Hippocampal formation (tissue), 2 donors: Measurements from ENCODE around the gene OBSCN.

Experiments
- DNase-seq, 2 donors: peaks; one replicate each; lab custom pipeline; 2025; lab: John Stamatoyannopoulos, UW

Gene OBSCN

DNA sequence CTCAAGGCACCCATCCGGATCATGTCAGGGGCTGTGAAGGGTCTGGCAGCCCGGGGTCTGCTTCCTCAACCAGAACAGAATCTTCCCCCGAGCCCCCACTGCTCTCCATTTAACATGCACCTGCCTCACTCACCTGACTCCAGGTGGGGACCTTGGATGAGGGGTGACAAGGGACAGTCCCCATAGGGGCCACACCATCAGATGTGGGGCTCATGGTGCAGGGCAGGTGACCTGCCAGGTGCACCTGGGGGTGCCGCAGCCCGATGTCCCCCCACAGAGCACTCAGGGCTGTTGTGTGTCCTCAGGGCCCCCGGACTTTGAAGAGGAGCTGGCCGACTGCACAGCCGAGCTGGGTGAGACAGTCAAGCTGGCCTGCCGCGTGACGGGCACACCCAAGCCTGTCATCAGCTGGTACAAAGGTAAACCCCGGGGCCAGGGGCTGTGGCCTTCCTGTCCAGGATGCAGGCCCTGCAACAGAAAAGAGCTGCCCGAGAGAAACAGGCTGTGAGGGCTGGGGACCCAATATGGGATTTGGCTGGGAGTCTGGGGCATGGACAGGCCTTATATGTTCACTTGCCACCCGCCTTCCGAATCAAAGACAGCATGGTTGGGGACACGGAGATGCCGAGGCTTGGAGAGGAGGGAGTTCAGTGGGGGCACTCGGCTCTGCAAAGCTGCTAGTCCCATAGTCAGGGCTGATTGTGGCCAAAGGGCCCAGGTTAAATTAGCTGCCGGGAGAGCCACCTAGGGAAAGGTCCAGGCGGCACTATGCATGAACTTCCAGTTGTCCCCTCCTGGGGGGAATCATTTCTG lies 134.2 kb downstream of the OBSCN start:
- DNase-seq: no peak

DNA sequence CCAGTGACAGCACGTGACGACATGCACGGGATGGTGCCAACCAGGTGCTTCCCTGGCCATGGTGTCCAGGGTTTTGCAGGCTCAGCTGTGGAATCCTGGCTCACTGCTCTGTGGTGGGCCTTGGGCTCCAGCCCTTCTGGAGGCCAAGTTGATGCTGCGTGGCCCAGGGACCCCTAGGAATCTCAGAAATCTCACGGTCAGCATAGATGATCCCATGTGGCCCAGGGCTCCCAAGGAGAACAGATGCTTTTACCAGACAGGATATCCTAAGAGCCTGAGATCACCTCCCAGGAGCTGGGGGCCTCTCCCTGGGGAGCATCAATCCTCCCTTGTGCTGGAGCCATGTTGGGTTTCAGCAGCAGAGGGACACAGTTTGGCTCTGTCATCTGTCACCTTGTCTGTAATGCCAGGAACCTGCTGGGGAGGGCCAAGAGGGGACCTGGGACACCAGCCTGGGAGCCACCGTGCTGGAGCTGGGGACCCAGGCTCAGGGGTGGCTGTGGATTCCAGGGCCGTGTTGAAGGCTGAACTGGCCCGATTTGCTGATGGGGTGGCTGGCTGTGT lies 134.9 kb downstream of the OBSCN start:
- DNase-seq: no peak

DNA sequence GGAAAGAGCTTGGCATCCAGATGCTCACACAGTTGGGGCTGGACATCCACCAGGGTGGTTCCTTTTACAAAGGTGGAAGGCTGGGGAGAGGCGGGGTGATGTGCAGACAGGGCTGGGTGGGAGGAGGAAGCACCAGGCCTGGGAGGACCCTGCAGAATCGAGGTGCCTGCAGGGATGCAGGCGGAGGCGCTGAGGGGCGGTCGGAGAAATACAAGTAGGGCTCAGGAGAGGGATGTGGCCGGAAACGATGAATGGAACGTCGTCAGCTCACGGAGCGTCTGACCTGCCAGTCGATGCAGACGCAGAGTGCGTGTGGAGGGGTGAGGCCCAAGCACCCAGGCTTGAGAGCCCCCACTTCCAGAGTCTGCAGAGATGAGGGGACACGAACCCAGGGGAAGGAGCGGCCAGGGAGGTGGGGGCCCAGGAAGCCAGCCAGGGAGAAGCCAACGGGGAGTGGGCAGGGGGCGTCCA lies 135.4 kb downstream of the OBSCN start:
- no peak for DNase-seq

DNA sequence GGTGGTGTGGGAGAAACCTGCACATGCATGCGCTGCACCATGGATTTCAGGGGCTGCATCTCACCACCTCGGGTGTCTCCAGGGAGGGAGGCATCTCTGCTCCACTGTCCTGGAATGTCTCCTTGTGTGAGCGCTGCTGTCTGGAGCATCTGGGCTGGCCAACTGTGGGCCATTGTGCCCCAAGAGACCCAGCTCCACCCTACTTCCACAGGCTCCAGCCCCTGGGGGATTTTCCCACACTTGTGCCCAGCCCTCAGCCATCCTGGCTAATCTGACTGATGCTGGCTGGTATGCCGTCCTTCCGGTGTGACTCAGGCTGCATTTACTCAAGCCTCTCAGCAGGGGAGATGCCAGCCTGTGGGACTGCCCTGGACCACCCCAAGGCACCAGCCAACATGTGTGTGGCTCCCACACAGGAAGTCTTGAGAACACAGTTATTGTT lies 136.8 kb downstream of the OBSCN start:
- no peak for DNase-seq

DNA sequence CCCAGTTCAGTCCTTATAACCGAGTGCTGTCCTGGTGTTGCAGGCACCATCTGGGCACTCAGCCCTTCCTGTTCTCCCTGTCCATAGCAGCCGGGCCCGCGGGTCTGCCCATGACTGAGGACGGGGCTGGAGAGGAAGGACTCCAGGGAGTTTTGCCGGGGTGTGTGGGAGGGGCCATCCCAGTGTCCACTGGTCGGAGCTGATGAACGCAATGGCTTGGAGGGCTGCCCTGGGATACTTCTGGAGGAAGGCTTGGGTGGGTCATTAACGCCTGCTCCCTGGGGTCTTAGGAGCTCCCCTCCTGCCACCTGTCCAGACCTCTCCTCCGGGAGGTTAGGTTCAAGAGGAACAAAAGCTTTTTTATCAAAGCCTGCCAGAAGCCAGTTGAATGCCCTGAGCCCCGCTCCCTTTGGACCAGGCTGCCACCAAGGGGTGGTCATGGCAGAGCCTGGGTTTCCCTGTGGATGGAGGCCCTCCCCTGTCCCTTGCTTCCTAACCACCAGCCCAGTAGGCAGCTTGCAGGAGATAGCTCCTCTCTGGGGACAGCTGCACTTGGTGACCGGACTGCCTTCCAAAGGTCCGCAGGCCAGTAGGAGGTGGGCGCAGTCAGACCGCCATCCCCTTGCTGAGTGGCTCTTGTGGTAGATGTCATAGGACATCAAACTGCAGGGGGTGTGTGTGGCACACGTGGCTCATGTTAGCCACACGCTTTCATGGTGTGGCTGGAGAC lies 137.5 kb downstream of the OBSCN start:
- DNase-seq: no peak

DNA sequence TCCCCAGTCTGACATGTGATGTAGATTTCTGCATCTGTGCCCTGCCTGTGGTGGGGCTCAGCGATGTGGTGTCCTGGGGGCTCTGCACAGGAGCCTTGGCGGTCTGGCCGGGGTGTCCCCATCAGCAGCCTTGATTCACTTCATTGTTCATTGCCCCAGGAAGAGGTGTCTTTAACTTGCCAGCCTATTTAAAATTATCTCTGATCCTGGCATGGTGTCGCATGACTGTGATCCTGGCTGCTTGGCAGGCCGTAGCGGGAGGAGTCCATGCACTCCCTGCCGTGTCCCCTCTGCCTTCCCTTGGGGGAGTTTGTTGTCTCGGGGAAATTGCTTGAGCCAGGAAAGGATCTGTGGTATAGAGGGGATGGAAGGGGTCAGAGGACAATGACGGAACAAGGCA lies 138.9 kb downstream of the OBSCN start:
- DNase-seq: no peak

DNA sequence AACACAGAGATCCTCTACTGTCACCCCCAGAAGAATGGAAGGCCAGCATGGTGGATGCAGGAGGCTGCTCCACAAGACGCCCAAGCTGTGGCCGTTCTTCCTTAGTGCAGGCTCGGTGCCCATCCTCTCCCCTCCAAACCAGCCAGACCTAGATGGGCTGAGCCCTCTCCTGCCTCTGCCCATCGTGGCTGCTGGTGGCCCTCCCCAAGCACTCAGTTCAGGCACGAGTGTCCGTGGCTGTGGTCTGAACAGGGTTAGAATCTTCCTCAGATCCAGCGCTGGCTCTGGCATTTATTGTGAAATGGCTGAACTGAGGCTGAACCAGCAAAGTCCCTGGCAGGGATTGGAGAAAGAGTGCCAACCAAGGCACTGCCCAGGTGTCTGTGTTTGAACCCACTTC lies 139.3 kb downstream of the OBSCN start:
- DNase-seq: no peak

DNA sequence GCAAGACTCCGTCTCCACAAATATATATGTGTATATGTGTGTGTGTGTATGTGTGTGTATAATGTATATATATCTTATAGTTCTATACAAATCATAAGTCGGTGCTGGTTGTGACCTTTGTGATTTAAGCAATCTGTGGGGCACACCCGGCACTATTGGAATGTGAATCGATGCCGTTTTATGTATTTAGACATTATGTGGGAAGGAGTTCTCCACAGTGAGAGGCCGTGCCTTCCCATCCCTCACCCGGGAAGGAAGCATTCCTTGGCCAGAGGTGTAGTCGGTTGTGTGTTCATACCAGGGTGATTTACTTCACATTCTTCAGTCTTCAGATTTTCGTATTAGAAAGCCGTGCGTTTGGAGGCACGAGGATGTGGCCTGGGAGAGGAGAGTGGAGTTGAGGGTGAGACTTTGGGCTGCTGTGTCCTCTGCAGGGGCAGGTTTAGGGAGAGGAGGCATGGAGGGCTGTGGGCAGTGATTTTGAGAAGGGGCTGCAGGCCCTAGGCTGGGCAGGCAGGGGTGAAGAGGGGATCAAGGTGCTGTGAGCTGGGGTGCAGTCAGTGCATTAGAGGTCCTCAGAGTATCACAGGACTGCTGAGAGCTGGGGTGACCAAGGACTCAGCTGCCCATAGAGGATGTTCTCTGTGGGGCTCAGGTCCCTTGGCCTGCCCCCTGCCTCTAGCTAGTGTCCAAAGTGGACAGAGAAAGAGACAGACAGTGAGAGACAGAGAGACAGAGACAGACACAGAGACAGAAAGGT lies 141.0 kb downstream of the OBSCN start:
- no peak for DNase-seq

DNA sequence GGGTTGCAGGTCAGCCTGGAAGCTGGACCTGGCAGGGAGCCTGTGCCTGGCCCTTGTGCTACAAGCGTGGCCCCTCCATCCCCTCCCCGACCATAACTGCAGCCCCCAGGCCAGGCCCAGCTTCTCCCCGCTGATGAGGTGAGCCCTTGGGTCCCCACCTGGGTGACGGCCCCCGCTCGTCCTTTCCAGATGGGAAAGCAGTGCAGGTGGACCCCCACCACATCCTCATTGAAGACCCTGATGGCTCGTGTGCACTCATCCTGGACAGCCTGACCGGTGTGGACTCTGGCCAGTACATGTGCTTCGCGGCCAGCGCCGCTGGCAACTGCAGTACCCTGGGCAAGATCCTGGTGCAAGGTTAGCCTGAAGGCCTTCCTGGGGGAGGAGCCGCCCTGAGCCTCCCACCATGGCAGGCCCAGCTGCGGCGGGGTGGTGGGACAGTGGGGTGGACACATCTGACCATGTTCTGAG lies 141.9 kb downstream of the OBSCN start:
- no peak for DNase-seq

DNA sequence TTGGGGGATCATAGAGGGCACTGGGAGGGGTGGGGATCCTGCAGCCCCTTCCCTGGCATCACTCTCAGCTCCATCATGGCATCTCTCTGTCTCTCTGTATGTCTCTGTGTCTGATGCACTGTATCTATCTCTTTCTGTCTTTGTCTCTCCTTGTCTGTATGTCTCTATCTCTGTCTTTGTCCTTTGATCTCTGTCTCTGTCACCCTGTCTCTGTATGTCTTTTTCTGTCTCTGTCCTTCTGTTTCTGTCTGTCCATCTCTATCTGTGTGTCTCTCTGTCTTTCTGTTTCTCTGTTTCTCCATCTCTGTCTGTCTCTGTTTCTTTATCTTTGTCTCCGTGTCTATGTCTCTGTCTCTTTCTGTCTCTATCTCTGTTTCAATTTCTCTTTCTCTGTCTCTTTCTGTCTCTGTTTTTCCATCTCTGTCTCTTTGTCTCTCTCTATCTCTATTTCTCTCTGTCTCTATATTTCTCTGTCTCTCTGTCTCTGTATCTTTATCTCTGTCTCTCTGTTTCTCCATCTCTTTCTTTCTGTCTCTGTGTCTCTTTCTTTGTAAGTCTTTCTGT lies 142.4 kb downstream of the OBSCN start:
- no peak for DNase-seq

DNA sequence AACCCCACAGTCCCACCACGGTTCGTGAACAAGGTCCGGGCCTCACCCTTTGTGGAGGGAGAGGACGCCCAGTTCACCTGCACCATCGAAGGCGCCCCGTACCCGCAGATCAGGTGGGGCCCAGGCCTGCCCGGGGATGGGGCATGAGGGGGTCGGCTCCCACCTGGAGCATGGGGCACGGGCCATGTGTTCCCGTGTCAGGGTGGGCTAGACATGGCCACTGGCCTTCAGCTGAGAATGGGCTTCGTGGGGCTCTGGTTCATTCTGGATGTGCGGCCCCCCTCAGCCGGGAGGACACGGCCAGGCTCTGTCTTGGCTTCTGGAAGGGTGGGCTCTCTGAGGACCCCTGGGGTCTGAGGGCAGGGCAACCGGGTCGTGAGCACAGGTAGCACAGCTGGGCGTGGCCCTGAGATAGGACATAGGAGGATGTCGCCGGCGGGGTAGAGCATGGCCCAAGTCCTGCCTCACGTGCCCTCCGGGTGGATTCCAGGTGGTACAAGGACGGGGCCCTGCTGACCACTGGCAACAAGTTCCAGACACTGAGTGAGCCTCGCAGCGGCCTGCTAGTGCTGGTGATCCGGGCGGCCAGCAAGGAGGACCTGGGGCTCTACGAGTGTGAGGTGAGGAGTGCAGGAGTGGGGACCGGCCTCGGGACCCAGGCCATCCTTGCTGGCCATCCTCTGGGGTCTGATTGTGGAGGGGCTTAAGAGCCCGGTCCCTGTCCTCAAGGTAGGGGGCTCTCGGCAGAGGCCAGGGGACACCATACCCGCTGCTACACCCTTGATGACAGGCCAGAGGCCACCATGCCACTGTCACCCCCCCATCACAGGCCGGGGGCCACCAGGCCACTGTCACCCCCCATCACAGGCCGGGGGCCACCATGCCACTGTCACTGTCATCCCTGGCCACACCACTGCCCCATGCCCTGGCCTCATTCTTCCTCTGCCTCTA lies 143.3 kb downstream of the OBSCN start:
- no peak for DNase-seq

DNA sequence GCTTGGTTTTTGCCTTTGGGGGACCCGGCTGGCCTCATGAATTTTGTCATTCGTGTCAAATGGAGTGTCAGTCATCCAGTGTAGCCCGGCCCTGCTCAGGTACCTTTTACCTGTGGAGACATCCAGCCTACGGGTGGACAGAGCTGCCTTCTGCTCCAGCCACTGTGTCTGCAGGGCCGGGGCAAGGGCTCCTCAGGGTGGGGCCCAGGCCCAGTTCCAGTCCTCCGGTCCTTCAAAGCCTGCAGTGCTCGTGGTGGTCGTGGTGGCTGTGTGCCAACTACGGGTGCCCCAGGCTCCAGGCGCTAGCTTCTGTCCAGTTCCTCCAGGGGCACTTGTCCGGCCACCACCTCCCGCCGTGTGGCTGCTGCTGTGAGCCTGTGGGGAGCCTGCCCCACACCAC lies 144.0 kb downstream of the OBSCN start:
- DNase-seq: no peak

DNA sequence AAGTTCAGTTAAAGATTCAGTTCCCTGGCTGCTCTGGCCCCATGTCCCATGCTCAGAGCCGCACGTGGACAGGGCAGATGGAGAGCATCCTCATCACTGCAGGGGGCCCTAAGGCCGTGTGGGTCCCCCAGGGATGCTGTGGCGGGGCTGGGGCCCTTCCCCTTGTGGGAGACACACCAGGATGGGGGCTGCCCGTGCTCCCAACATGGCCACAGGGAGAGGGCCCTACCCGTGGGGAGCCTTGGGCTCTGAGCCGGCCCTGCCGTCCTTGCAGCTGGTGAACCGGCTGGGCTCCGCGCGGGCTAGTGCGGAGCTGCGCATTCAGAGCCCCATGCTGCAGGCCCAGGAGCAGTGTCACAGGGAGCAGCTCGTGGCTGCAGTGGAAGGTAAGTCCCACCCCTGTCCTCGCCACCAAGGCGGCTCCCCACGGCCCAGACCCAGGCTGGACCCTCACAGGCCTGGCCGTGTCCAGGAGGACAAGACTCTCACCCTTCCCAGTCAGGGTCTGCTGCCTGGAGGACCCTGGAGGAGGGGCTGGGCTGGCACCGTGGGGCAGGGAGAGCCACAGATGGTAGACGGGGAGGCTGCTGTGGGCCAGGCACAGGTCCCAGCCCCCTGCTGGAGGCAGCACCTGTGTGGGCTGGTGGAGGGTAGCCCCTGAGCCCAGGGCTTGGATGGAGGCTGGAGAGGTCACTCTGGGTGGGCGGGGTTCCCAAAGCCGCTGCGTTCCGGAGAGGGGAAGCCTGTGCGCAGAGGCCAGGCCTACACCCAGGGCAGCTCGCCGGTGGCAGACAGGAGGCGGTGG lies 145.0 kb downstream of the OBSCN start:
- DNase-seq: no peak

DNA sequence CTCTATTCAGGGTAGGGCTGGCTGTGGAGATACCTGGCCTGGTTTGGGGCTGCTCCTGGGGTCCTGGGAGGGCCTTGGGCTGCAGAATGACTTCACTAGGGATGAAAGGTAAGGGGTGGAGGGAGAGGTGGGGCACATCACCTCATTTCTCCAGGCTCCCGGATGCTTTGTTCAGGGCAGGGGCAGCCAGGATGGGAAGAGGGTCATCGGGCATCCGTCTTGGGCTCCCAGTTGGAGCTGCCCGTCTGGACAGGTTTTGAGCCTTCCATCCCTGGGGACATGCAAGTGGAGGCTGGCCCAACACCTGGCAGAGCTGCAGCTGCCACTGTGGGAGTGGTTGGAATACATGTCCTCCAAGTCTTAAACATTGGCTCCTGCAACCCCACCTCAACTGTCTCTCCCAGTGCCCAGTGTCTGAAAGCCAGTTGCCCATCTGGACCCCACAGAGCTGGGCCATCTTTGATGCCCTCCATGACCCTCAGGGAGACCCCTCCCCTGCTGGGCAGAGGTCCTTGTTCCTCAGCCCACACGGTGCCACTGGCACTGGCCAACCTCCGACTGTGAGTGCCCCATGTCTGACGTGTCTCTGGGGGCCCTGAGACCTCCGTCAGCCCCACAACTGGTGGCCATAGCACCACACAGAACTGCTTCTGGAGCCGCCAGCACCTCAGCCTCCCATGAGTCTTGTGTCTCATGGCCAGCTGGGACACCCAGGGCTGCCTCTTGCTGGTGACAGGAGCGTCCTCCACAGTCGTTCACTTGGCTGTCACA lies 145.9 kb downstream of the OBSCN start:
- no peak for DNase-seq

DNA sequence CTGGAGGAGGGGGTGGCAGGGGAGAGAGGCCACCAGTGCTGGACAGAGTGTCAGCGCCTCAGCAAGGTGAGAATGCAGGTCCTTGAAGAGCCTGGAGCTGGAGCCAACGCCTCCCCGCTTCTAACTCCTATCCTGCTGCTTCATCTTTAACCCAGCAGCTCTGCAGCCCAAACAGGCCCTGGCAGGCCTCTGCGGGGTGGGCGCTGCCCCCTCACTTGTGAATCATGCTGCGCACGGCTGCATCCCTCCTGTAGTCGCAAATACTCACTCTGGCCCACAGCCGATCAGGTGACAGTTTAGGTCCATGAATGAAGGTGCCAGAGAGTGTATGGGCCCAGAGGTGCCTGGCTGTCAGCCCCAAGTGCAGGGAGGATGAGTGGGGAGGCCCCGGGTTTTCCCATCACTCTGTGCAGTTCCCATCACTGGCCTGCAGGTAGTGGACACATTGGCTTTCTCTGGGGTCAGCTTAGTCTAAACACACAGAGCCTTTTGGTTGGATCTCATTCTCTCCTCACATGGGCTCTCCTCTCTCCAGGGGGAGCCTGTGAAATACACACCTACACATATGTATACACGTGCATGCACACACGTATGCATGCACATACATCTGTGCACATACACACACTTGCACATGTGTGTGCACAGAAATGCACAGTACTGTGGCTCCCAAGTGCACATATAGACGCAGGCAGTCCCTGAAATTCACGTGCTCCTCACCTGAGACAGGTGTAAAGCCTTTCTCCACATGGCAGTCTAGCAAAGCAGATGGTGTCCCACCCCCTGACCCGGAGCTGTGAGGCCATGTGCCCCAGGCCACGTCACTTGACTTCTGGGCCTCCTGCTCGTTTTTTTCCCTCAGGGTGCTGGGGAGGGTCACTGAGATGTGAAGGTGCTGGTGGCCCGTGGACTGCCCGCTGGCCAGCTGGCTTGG lies 146.8 kb downstream of the OBSCN start:
- no peak for DNase-seq

DNA sequence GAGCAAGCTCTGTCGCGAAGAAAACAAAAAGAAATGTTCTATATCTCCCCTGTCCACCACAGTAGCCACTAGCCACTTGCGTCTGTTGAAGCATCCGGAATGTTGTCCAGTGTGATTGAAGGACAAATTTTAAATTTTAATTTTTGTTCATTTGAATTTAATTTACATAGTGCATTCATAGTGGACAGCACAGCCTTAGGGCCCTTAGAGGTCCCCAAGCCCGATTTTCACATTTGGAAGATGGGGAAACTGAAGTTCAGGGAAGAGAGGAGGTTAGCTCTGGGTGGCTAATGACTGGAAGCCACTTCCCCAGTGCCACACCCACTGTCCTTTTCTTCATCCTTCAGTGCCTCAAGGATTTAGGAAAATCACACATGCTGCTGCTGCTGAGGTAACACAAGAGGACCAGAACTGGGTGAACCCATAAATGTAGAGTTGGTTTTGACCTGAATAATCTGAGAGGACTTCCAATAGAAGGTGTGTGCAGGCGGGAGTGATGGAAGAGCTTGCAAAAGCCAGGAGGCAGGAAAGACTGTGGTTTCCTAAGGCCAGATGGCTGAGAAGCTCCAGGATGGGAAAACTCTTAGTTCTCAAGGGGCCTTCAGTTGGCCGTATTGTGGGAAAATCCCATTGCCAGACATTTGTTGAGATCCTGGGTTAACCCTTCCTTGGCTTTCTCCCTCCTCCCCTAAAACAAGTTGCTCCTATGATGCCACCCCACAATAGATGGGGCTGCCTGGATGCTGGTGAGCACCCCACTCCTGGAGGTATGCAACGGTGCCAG lies 149.2 kb downstream of the OBSCN start:
- DNase-seq: no peak
